Measurements from ENCODE around the gene ACP2. TPM values are rescaled to one million over a fixed set of nuclear protein-coding genes. Genes with fewer than 3 reads are reported as not detected.
"Not testable (repeated sequence)": the region's sequence is repeated elsewhere in the genome, so short reads cannot be mapped to it uniquely, and the experiment has no call there.

Gene ACP2
- total RNA-seq, 1 donor from 2014 or later = 18.8 TPM

- DNase-seq = not testable (repeated sequence)
Measured at GRCh38 chr11:47198161-47198560, 50.5 kb downstream of the ACP2 start.

GRCh38 chr11:47192111-47192510 is 56.5 kb downstream of the ACP2 start:
- DNase-seq = no peak

- not testable (repeated sequence) for DNase-seq
Measured at GRCh38 chr11:47191137-47191536, 57.5 kb downstream of the ACP2 start.

Other genes starting within 250 kb of the ACP2 start
- gene ARFGAP2, start 71.9 kb downstream of the ACP2 start, total RNA-seq = 85.1 TPM
- gene PACSIN3, start 62.4 kb downstream of the ACP2 start, total RNA-seq = 33.6 TPM
- 20.6 TPM for gene DDB2, start 33.8 kb downstream of the ACP2 start, total RNA-seq
- gene NR1H3, start 9.2 kb upstream of the ACP2 start, total RNA-seq = 34.4 TPM
- 28.8 TPM for gene MADD, start 21.3 kb upstream of the ACP2 start, total RNA-seq
- gene MYBPC3, start 103.9 kb upstream of the ACP2 start, total RNA-seq = 0.30 TPM
- 7.5 TPM for gene SPI1, start 129.7 kb upstream of the ACP2 start, total RNA-seq
- 22.2 TPM for gene SLC39A13, start 159.8 kb upstream of the ACP2 start, total RNA-seq
- 79.6 TPM for gene PSMC3, start 177.6 kb upstream of the ACP2 start, total RNA-seq
- 2.5 TPM for gene RAPSN, start 200.3 kb upstream of the ACP2 start, total RNA-seq

Measured in skin of body (tissue), 2 donors.